Osteoblast (primary cell): Measurements from ENCODE around the gene TMEM140. TPM values are rescaled to one million over a fixed set of nuclear protein-coding genes. Genes with fewer than 3 reads are reported as not detected.

Source experiments
- DNase-seq: peaks from one replicate; pipeline ENCODE4 v3.0.0; 2011; ENCODE audit warnings: low spot score, mixed read lengths; ENCODE audit not compliant: insufficient read length; ENCODE audit errors: missing footprints
- H2AFZ ChIP-seq: 2 replicates; pipeline ENCODE4 v1.6.0; 2011; ENCODE audit warnings: mild to moderate bottlenecking, low read length
- H3K27ac ChIP-seq: 2 replicates; pipeline ENCODE4 v1.5.1; 2011; ENCODE audit warnings: mild to moderate bottlenecking, low read depth, low read length, moderate library complexity
- H3K27me3 ChIP-seq: 2 replicates; pipeline ENCODE4 v1.6.0; 2012; ENCODE audit warnings: mild to moderate bottlenecking, control low read depth, inconsistent platforms, low read length, moderate library complexity; ENCODE audit not compliant: insufficient read depth
- H3K36me3 ChIP-seq: 2 replicates; pipeline ENCODE4 v1.5.1; 2011; ENCODE audit warnings: mild to moderate bottlenecking, low read length, control low read depth, moderate library complexity; ENCODE audit not compliant: insufficient read depth
- H3K4me1 ChIP-seq: 2 replicates; pipeline ENCODE4 v1.5.1; 2011; ENCODE audit warnings: mild to moderate bottlenecking, low read length, control low read depth, moderate library complexity; ENCODE audit not compliant: insufficient read depth
- H3K4me2 ChIP-seq: 2 replicates; pipeline ENCODE4 v1.6.0; 2011; ENCODE audit warnings: mild to moderate bottlenecking, low read length; ENCODE audit not compliant: insufficient read depth
- H3K4me3 ChIP-seq: fragments of 200-600 bp; sonication (generic); 3 replicates; pipeline ENCODE4 v1.5.1; 2012; ENCODE audit warnings: mild to moderate bottlenecking, low read length, inconsistent platforms; ENCODE audit not compliant: insufficient read depth
- H3K79me2 ChIP-seq: 2 replicates; pipeline ENCODE4 v1.6.0; 2012; ENCODE audit warnings: mild to moderate bottlenecking, low read length, control low read depth, inconsistent platforms; ENCODE audit not compliant: insufficient read depth
- H3K9me3 ChIP-seq: 2 replicates; pipeline ENCODE4 v1.5.1; 2011; ENCODE audit warnings: low read depth, low read length, control low read depth
- H4K20me1 ChIP-seq: 2 replicates; pipeline ENCODE4 v1.6.0; 2012; ENCODE audit warnings: mild to moderate bottlenecking, low read length, control low read depth; ENCODE audit not compliant: insufficient read depth
- CTCF ChIP-seq: IDR thresholded peaks from 2 replicates; pipeline ENCODE4 v1.5.1; 2011; ENCODE audit warnings: mild to moderate bottlenecking, low read depth, low read length, moderate library complexity; ENCODE audit errors: extremely low read depth
- total RNA-seq: library from RNA; depleted of rRNA; stranded (reverse); fragments of >200 nt; gene quantifications from 2 replicates; pipeline ENCODE4 v1.2.3, GENCODE V29; 2012

The TMEM140 gene
- total RNA-seq, 1 donor = 14.1 TPM

- no peaks in the 10 kb centered on the region for H3K9me3 ChIP-seq
- no peaks in the 10 kb centered on the region for H3K27me3 ChIP-seq
- TF ChIP-seq CTCF = no peak
- no peak overlapping the region for H2AFZ ChIP-seq
- peaks cover 4% of the 10 kb centered on the region for H3K79me2 ChIP-seq
- H3K27ac ChIP-seq = no peak overlapping the region
- peaks cover 20% of the 10 kb centered on the region for H3K4me1 ChIP-seq
- H3K4me3 ChIP-seq = no peak overlapping the region
- no peak for DNase-seq
- peaks cover 12% of the 10 kb centered on the region for H3K36me3 ChIP-seq
- no peak overlapping the region for H3K4me2 ChIP-seq
- H4K20me1 ChIP-seq = peaks cover 4% of the 10 kb centered on the region
These were observed 58.0 kb downstream of the TMEM140 start for GRCh38 chr7:135205850-135206249.

DNA sequence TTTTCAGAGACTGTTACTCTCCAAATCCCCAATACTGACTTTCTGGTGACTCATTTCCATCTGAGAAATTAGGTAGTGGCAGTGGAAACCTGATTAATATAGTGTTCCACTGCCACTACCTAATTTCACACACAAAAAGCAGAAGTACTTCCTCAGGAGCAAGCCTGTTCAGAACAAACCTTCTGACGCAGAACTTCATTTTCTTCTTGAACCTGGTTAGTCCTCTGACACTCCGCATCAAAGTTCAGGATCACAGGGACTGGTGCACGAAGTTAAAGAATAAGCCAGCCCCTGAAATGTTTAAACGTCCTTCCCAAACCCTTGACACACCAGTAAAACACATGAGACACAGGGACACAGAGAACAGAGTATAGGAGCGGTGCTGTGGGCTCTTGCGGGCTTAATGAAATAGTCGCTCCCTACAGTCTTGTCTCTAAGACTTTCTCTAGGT is 59.1 kb downstream of the TMEM140 start:
- no peak for TF ChIP-seq CTCF
- H3K9me3 ChIP-seq = no peaks in the 10 kb centered on the region
- H3K27ac ChIP-seq = no peak overlapping the region
- peaks cover 4% of the 10 kb centered on the region for H4K20me1 ChIP-seq
- H3K4me3 ChIP-seq = no peak overlapping the region
- no peak overlapping the region for H3K4me2 ChIP-seq
- peaks cover 6% of the 10 kb centered on the region for H3K79me2 ChIP-seq
- no peak overlapping the region for H2AFZ ChIP-seq
- DNase-seq = no peak
- peaks cover 7% of the 10 kb centered on the region for H3K36me3 ChIP-seq
- H3K27me3 ChIP-seq = no peaks in the 10 kb centered on the region
- peaks cover 22% of the 10 kb centered on the region for H3K4me1 ChIP-seq

DNA sequence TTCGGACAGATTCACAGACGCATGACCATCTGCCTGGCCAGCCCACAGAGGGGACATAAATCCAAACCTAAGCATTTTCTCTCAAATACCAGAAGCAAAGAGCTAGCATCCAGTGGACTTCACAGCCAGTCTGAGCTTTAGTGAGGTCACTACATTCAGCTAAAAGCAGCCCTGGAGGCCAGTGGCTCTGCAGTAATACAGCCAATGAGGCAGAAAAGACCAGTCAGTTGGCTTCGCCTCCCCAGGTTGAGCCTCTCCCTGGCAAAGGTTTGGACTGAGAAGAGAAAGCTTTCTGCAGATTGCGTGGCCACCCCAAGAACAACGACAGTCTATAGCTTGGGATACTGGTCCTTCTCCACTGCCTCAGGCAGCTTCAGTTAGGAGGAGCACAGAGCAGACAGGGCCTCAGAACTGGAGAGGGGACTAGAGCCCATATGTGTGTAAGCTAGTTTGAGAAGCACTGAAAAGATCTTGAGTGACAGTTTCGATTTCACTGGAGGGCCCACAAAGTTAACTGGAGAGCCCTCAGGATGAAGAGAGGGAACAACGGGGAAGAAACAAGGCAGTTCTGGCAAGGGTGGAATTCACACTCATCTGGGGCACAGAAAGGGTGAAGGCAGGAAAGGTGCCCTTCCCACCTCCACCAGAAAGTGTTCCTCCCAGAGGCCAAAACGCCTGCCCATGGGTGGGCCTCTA is 59.7 kb downstream of the TMEM140 start:
- H3K4me2 ChIP-seq = no peak overlapping the region
- H2AFZ ChIP-seq = no peak overlapping the region
- peaks cover 25% of the 10 kb centered on the region for H3K4me1 ChIP-seq
- DNase-seq = no peak
- no peaks in the 10 kb centered on the region for H3K9me3 ChIP-seq
- H3K4me3 ChIP-seq = no peak overlapping the region
- H3K27ac ChIP-seq = no peak overlapping the region
- peaks cover 4% of the 10 kb centered on the region for H4K20me1 ChIP-seq
- no peak for TF ChIP-seq CTCF
- peaks cover 6% of the 10 kb centered on the region for H3K36me3 ChIP-seq
- peaks cover 6% of the 10 kb centered on the region for H3K79me2 ChIP-seq
- no peaks in the 10 kb centered on the region for H3K27me3 ChIP-seq

DNA sequence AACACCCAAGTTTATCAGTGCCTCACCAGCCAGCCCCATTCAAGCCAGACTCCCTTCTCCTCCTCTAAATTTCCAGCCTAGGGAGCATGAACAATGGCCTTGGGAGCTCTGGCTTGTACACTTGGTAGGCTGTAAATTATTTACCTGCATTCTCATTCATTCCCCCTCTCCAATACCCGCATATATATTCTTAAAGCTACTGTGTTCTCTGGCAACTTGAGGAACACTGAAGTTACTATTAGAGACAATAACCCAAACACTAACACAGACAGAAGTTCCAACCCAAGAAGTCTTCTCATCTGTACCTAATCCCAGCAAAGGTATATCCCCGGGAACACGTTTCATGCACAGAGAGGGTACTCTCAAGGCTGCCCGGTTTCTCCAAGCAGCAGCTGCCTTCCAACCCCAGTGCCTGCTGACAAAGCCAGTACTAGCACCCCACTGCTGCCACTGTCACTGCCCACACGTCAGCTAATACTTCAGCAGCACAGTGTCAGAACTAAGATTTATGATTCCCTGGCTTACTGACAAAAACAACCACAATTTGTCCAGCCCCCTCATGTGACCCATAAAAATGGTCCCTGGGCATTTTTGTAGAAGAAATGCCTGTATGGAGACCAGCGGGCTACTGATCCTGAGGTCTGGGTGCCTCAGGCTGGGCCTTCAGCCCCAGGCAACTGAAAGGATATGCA is 60.4 kb downstream of the TMEM140 start:
- Histone ChIP-seq H3K4me3 (no peak overlapping the region), H3K4me2 (no peak overlapping the region), H3K4me1 (peaks cover 25% of the 10 kb centered on the region), H4K20me1 (peaks cover 4% of the 10 kb centered on the region), H3K27ac (no peak overlapping the region), H3K79me2 (peaks cover 6% of the 10 kb centered on the region), H2AFZ (no peak overlapping the region), H3K9me3 (no peaks in the 10 kb centered on the region), H3K27me3 (no peaks in the 10 kb centered on the region), H3K36me3 (peaks cover 3% of the 10 kb centered on the region)
- TF ChIP-seq CTCF = no peak
- DNase-seq = no peak
